Activated naive CD4-positive, alpha-beta T cell treated with anti-CD3 and anti-CD28 coated beads, Interleukin-2, amount 50 U/mL, for 24 hours (primary cell): ENCODE measurements around the gene GLTPD2.
A peak's percentile ranks its signal among the peaks of the same experiment; 100 is the strongest.

Experiments
- H3K27ac Mint-ChIP-seq: one replicate; pipeline ENCODE4 v1.8.0; 2021; ENCODE audit warnings: mild to moderate bottlenecking, mixed read lengths
- H3K27me3 Mint-ChIP-seq: one replicate; pipeline ENCODE4 v1.8.0; 2021; ENCODE audit warnings: mixed read lengths
- H3K36me3 Mint-ChIP-seq: one replicate; pipeline ENCODE4 v1.8.0; 2021; ENCODE audit warnings: mixed read lengths
- H3K4me1 Mint-ChIP-seq: one replicate; pipeline ENCODE4 v1.8.0; 2021; ENCODE audit warnings: mixed read lengths
- H3K4me3 Mint-ChIP-seq: one replicate; pipeline ENCODE4 v1.8.0; 2021; ENCODE audit warnings: mild to moderate bottlenecking, mixed read lengths
- H3K9me3 Mint-ChIP-seq: one replicate; pipeline ENCODE4 v1.8.0; 2021; ENCODE audit warnings: mixed read lengths

The GLTPD2 gene

GRCh38 chr17:4788807-4789700 lies at the start of gene GLTPD2:
Gene GLTPD2, plus strand, starts transcription at chr17:4788964. Its CDS starts 48 bp downstream, at chr17:4789012.
- peaks cover 16% of the 10 kb centered on the region for H3K27me3 Mint-ChIP-seq
- no peaks in the 10 kb centered on the region for H3K36me3 Mint-ChIP-seq
- H3K4me1 Mint-ChIP-seq, result peaks cover 21% of the 10 kb centered on the region
- no peaks in the 10 kb centered on the region for H3K9me3 Mint-ChIP-seq
- H3K4me3 Mint-ChIP-seq, result peak within 1 kb of the TSS; percentile 76
- peak within 1 kb of the TSS; percentile 6 for H3K27ac Mint-ChIP-seq

DNA sequence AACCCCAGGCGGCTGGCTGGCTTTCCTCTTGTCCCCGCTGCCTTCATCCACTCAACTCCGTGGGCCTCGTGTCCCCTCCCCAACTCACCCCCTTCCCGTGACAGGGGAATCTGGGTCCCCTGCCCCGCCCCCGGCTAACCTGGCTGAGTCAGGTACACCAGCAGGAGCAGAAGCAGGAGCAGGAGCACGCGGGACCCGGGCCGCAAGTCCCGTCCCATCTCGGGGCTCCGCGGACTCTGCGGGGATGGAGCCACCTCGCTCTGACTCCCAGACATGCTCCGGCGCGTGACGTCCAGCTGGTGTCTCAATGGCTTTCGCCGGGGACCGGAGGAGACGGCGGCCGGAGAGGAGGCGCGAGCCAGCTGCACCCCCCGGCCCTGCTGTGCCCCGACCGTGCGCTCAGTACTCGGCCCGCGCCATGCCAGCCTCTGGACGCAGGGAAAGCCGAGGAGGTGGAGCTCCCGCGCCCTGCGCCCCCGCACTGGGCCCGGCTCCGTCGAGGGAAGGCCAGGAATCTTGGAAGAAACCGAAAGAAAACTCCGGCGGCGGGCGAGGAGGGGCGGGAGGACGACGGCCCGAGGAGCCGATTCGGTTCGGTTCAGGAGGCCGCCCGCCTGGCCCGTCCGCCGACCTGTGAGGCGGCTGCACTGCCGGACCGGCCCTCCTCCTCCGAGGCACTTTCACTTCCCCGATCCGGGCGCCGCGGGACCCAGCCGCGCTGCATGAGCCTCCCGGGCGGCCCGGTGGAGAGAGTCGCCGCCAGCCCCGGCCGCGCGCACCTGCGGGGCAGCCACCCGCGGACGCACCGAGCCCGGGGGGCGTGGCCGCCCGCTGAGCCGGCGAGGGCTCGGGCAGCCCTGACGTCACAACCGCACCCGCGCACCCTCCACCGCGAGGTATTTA lies 49.4 kb upstream of the GLTPD2 start, which contains the start of the genes CXCL16 and ZMYND15:
TSS of gene CXCL16 (minus strand) at position 807 of the 903 bp plus-strand sequence. CDS start at position 218, 589 bp downstream.
TSS of gene ZMYND15 (plus strand) at position 712 of the 903 bp plus-strand sequence. CDS start 716 bp downstream, outside the sequence.
- peaks cover 2% of the 10 kb centered on the region for H3K27me3 Mint-ChIP-seq
- H3K27ac Mint-ChIP-seq, result peak within 1 kb of the TSS; percentile 60
- no peaks in the 10 kb centered on the region for H3K36me3 Mint-ChIP-seq
- H3K4me1 Mint-ChIP-seq, result peaks cover 20% of the 10 kb centered on the region
- H3K4me3 Mint-ChIP-seq, result peak within 1 kb of the TSS; percentile 86
- no peaks in the 10 kb centered on the region for H3K9me3 Mint-ChIP-seq

DNA sequence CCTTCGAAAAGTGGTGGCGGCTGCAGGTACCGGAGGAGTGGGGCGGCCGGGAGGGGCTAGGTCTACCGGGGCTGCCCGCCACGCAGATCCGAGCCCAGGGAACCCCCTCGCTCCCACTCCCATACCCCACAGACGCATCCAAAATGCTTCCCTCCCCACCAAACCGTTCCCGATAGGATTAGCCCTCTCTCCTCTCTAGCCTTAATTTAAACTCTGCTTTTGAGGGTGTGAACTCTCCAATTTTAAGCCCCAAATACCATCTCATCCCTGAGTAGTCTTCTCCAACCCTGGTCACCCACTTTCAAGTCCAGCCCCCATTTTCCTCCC lies 48.8 kb upstream of the GLTPD2 start:
- Mint-ChIP-seq H3K27ac (peak overlapping the region; percentile 60), H3K9me3 (no peaks in the 10 kb centered on the region), H3K36me3 (no peaks in the 10 kb centered on the region), H3K27me3 (peaks cover 2% of the 10 kb centered on the region), H3K4me3 (peak overlapping the region; percentile 86), H3K4me1 (peaks cover 20% of the 10 kb centered on the region)

GRCh38 chr17:4740584-4740983 lies 48.2 kb upstream of the GLTPD2 start:
- no peaks in the 10 kb centered on the region for H3K9me3 Mint-ChIP-seq
- H3K27me3 Mint-ChIP-seq, result peaks cover 4% of the 10 kb centered on the region
- H3K36me3 Mint-ChIP-seq, result no peaks in the 10 kb centered on the region
- peak overlapping the region; percentile 60 for H3K27ac Mint-ChIP-seq
- peaks cover 20% of the 10 kb centered on the region for H3K4me1 Mint-ChIP-seq
- H3K4me3 Mint-ChIP-seq, result peak overlapping the region; percentile 86

- Mint-ChIP-seq H3K4me3 (no peak overlapping the region), H3K27me3 (peaks cover 4% of the 10 kb centered on the region), H3K9me3 (no peaks in the 10 kb centered on the region), H3K4me1 (peaks cover 15% of the 10 kb centered on the region), H3K27ac (no peak overlapping the region), H3K36me3 (no peaks in the 10 kb centered on the region)
Measured at GRCh38 chr17:4741544-4741943, 47.2 kb upstream of the GLTPD2 start.

DNA sequence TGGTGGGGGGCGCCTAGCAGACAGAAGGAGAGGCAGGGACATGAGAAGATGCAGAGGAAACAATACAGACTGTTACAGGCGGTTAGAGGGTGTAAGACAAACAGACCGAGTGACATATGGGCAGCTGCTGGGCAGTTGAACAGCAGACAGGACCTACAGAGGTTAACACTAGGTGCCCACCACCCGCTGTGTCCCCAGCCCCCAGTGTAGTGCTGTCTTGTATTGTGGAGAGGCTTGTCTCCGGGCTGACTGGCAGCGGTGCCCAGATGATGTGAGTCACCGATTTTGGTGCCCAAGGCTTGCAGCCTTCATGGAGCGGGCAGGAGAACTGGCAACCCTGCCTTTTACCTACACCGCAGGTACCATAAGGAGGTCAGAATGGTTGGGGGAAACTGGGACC lies 46.6 kb upstream of the GLTPD2 start:
- Mint-ChIP-seq H3K9me3 (no peaks in the 10 kb centered on the region), H3K36me3 (no peaks in the 10 kb centered on the region), H3K4me1 (peaks cover 15% of the 10 kb centered on the region), H3K27me3 (peaks cover 4% of the 10 kb centered on the region), H3K4me3 (no peak overlapping the region), H3K27ac (no peak overlapping the region)

- Mint-ChIP-seq H3K4me3 (no peak overlapping the region), H3K27me3 (peaks cover 4% of the 10 kb centered on the region), H3K36me3 (no peaks in the 10 kb centered on the region), H3K4me1 (peaks cover 16% of the 10 kb centered on the region), H3K27ac (no peak overlapping the region), H3K9me3 (no peaks in the 10 kb centered on the region)
Measured at GRCh38 chr17:4742629-4743028, 46.1 kb upstream of the GLTPD2 start.

DNA sequence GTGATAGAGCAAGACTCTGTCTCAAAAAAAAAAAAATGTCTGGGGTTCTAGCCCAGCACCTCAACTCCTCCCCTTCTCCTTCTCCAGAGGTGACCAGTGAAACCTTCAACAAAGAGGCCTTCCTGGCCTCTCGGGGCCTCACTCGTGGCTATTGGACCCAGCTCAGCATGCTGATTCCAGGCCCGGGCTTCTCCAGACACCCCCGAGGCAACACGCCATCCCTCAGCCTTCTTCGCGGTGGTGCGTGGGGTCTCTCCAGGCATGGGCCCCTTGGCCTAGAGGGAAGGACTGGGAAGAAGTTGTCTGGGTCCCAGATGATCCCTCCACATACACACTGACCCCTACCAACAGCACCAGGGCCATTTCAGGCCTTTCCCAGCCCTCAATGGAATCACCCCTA lies 45.5 kb upstream of the GLTPD2 start:
- H3K27me3 Mint-ChIP-seq, result peaks cover 4% of the 10 kb centered on the region
- peaks cover 20% of the 10 kb centered on the region for H3K4me1 Mint-ChIP-seq
- H3K36me3 Mint-ChIP-seq, result no peaks in the 10 kb centered on the region
- H3K9me3 Mint-ChIP-seq, result no peaks in the 10 kb centered on the region
- H3K4me3 Mint-ChIP-seq, result no peak overlapping the region
- no peak overlapping the region for H3K27ac Mint-ChIP-seq

DNA sequence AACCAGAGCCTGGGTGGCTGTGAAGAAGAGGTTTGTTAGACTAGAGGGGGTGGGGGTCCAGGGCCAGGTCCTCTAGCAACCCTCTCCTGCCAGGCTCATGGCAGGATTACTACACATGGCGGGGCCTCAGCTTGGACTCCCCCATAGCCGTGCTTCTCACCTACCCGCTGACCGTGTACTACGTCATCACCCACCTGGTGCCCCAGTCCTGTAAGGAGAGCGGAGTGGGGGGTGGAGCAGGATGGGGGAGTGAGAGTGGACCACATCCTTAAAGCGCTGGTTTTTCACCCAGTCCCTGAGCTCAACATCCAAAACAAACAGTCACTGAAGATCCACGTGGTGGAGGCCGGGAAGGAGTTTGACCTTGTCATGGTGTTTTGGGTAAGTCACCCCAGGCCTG lies 44.9 kb upstream of the GLTPD2 start:
- Mint-ChIP-seq H3K27ac (no peak overlapping the region), H3K9me3 (no peaks in the 10 kb centered on the region), H3K4me1 (peaks cover 20% of the 10 kb centered on the region), H3K27me3 (peaks cover 4% of the 10 kb centered on the region), H3K4me3 (no peak overlapping the region), H3K36me3 (no peaks in the 10 kb centered on the region)

DNA sequence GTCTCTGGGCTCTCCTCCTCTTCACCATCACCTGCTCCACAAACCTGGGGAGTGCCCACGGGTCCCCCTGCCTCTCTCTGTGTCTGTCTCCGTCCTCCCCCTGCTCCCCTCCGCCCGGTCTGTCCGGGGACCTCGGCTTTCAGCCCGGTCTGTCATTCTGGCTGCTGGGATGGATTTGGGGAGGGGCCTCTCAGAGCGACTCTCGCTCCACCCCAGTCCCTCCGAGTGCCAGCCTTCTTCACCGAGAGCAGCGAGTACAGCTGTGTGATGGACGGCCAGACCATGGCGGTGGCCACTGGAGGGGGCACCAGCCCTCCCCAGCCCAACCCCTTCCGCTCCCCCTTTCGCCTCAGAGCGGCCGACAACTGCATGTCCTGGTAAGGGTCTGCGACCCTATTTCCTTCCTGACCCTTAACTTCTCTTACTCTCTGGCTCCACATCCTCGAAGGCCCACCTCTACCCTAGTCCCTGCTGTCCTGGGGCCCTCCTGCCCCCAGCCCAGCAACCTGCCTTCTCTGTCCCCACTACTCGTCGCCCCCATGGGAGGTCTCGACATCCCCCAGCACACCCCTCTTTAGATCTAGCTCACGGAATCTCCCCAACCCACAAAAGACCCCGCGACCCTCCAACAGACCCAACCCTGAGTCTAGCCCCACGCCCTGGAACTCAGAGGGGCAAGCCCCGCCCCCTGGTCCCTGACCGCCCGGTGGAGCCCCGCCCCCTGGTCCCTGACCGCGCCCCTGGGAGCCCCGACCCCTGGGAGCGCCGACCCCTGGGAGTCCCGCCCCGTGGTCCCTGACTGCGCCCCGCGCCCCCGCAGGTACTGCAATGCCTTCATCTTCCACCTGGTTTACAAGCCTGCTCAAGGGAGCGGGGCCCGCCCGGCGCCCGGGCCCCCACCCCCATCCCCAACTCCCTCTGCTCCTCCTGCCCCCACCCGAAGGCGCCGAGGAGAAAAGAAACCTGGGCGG lies 43.5 kb upstream of the GLTPD2 start:
- H3K27ac Mint-ChIP-seq, result peak overlapping the region; percentile 41
- H3K9me3 Mint-ChIP-seq, result no peaks in the 10 kb centered on the region
- H3K4me3 Mint-ChIP-seq, result no peak overlapping the region
- H3K27me3 Mint-ChIP-seq, result peaks cover 4% of the 10 kb centered on the region
- H3K4me1 Mint-ChIP-seq, result peaks cover 17% of the 10 kb centered on the region
- no peaks in the 10 kb centered on the region for H3K36me3 Mint-ChIP-seq

DNA sequence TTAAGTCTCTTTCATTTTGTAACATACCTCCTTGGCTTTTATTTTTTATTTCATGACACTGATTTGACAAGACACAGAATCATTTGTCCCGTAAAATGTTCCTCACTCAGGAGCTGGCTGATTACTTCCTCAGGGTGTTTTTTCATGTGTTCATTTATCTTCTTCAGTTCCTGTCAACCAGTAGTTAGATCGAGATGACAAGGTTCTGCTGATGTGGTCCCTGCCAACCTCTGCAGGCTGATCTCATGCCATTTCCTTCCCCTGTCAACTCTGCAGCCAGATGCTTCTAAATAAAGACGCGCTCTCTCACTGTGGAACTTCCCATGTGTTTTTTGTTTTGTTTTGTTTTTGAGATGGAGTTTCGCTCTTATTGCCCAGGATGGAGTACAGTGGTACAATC lies 40.9 kb upstream of the GLTPD2 start:
- H3K27ac Mint-ChIP-seq, result peak overlapping the region; percentile 9
- H3K4me3 Mint-ChIP-seq, result peak overlapping the region; percentile 51

DNA sequence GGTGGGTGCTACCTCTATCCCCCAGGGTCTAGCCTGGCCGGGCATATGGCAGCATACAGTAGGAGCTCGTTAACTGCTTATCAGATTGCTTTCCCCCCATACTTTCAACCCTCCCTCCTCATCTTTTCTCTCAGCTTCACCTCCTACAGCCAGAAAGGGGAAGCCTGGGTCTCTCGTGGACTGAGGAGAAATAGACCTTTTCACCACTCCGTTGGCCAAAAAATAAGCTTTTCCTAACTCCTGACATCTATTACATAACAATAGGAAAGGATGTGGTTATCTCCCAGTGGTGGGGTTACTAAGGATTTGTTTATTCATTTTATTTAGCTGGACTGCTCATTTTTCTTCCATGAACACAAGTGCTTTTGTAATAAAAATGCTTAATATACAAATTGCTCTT lies 40.1 kb upstream of the GLTPD2 start:
- Mint-ChIP-seq H3K9me3 (no peaks in the 10 kb centered on the region), H3K27ac (no peak overlapping the region), H3K36me3 (no peaks in the 10 kb centered on the region), H3K4me1 (peaks cover 15% of the 10 kb centered on the region), H3K27me3 (peaks cover 3% of the 10 kb centered on the region), H3K4me3 (peak overlapping the region; percentile 1)

More for the DNA sequence above, 40.9 kb upstream of the GLTPD2 start:
- H3K9me3 Mint-ChIP-seq, result no peaks in the 10 kb centered on the region
- peaks cover 2% of the 10 kb centered on the region for H3K27me3 Mint-ChIP-seq
- no peaks in the 10 kb centered on the region for H3K36me3 Mint-ChIP-seq
- peaks cover 15% of the 10 kb centered on the region for H3K4me1 Mint-ChIP-seq

GRCh38 chr17:4750606-4751005 lies 38.2 kb upstream of the GLTPD2 start:
- no peaks in the 10 kb centered on the region for H3K9me3 Mint-ChIP-seq
- no peak overlapping the region for H3K27ac Mint-ChIP-seq
- peaks cover 3% of the 10 kb centered on the region for H3K27me3 Mint-ChIP-seq
- peaks cover 15% of the 10 kb centered on the region for H3K4me1 Mint-ChIP-seq
- H3K4me3 Mint-ChIP-seq, result no peak overlapping the region
- no peaks in the 10 kb centered on the region for H3K36me3 Mint-ChIP-seq

DNA sequence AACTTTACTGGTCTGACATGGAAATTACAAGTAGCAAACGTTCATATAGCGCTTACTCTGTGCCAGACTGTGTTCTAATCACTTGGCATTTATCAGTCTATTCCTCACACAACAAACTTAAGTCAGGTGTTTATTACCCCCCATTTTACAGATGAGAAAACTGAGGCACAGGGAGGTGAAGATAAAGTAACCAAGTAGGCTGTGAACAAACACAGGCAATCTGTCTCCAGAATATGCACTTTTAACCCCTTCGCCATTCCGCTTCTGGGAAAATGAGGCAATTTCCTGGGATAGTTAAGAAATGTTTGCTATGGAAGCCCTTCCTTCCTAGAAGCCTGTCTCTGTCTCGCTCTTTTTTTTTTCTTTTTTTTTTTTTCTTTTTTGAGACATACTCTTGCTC lies 36.8 kb upstream of the GLTPD2 start:
- Mint-ChIP-seq H3K4me1 (peaks cover 15% of the 10 kb centered on the region), H3K36me3 (no peaks in the 10 kb centered on the region), H3K27ac (no peak overlapping the region), H3K9me3 (no peaks in the 10 kb centered on the region), H3K27me3 (peaks cover 3% of the 10 kb centered on the region), H3K4me3 (no peak overlapping the region)

- H3K36me3 Mint-ChIP-seq, result no peaks in the 10 kb centered on the region
- peaks cover 3% of the 10 kb centered on the region for H3K27me3 Mint-ChIP-seq
- H3K4me3 Mint-ChIP-seq, result no peak overlapping the region
- no peaks in the 10 kb centered on the region for H3K9me3 Mint-ChIP-seq
- peaks cover 6% of the 10 kb centered on the region for H3K4me1 Mint-ChIP-seq
- H3K27ac Mint-ChIP-seq, result no peak overlapping the region
Measured at GRCh38 chr17:4753392-4753791, 35.4 kb upstream of the GLTPD2 start.
